DMS114 treated with DMSO at 0.1 percent for 48 hours (cell line): ENCODE results near the gene DCAF4.
"Not testable (repeated sequence)": the region's sequence is repeated elsewhere in the genome, so short reads cannot be mapped to it uniquely, and the experiment has no call there.

Experiments
- DNase-seq: peaks from one replicate; lab custom pipeline; 2025; ENCODE audit not compliant: unreplicated experiment; lab: John Stamatoyannopoulos, UW

DCAF4 gene

DNA sequence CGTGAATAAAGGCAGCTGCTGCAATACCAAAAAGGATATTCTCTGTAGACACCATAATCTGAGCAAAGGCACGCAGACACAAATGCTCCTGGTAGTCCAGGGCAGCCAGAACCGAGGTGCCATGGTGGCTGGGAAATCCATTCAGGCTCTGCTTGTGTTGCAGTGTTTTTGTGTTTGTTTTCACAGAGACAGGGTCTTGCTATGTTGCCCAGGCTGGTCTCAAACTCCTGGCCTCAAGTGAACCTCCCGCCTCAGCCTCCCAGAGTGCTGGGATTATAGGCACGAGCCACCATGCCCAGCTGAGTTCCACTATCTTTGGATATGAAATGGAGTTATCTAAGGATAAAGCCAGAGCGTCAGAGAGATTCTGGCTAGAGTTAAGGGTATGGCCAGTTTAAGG, 39.8 kb downstream of the DCAF4 start:
- no peak for DNase-seq

DNA sequence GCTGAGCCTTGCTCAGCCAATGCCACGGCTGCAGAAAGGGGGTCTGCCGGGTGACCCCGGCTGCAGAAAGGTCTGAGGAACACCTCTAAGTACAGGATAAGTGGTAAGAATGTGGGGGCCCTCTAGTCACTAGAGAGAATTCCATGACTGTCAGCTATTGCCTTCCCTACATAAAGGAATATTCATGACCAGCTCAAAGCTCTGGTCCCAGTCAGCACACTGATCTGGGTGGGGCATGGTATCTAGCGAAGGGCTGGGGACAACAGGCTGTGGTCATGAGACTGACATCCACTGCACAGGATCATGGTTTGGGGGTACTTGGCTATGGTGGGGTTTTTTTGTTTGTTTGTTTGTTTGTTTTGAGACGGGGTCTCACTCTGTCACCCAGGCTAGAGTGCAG, 42.1 kb downstream of the DCAF4 start:
- no peak for DNase-seq

DNA sequence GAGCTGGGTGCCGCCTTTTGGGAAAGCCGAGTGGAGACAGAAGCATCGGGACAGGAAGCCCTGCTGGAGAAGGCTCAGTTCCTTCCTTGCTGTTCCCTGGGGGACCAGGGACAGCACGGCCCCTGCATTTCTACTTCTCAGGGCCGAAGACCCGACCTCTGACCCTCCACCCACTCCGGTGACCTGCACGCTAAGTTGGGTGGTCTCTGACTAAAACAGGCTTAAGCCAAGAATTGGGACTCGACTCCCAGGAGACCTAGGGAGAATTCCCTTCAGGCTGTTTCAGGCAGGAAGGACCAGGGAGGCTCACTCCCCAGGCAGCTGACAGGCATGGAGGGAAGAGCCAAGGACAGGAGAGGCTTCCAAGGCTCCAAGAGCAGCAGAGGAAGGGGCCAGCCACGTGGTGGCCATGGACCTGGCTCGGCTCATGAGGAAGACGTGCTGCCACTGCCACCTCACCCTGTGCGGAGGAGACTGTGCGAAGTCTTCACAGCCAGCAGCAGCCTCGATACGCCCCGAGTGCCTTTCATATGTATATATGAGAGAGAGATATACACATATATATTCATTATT, 43.9 kb downstream of the DCAF4 start:
- no peak for DNase-seq

DNA sequence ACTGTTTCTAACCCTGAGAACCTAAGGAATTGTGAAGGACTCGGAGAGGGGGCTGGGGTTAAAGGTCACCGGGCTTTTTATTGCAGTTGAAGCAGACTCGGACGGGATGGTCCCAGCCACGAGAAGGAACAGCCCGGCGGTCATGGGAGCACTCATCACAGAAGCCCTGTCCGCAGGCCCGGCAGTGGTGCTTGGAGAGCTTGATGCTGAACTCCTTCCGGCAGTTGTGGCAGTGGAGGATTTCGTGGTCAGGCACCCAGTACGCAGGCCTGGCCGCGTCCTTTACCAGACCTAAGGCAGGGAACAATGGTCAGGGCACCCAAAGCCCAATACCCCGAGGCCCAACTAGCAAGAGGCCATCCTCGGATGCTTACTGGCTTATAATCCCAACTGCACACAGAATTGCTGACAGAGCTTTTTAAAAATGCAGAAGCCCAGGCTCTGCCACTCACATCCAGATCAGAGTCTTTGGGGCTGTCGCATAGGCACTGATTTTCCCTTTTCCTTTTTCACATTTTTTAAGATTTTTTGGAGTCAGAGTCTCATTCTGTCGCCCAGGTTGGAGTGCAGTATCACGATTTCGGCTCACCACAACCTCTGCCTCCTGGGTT, 44.7 kb downstream of the DCAF4 start:
- no peak for DNase-seq

DNA sequence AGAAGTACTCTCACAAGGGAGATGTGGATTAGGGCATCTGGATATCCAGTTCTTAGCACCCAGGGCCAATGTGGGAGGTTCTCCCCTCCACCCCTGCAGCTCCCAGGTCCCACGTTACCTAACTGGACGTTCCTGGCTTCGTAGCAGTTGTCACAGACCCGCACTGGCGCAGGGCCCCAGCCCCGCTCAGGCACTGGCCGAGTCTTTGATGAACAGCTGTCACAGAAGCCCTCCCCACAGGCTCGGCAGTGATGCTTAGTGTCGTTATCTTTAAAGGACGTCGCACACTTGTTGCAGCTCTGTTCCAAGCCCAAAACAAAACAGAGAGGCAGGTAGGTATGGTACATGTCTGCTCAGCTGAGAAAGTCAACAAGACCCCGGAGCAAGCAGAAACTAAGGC, 48.4 kb downstream of the DCAF4 start:
- DNase-seq: no peak

DNA sequence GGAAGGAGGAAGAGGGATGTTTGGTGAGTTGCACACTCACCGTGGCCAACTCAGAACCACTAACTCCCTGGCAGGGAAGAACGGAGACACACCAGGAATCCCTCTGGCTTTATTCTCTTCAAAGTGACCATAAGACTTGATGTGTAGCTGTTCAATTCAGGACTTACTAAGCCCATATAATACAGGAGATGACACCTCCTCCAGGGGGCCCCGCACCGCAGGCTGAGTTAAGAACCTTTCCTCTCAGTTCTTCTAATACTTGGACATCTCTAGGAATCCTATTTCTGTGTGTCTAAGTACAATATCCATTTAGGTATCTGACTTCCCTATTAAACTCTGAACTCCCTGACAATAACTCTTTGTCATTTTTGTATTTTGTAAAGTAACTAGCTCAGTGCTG, 49.5 kb downstream of the DCAF4 start:
- DNase-seq: no peak

DNA sequence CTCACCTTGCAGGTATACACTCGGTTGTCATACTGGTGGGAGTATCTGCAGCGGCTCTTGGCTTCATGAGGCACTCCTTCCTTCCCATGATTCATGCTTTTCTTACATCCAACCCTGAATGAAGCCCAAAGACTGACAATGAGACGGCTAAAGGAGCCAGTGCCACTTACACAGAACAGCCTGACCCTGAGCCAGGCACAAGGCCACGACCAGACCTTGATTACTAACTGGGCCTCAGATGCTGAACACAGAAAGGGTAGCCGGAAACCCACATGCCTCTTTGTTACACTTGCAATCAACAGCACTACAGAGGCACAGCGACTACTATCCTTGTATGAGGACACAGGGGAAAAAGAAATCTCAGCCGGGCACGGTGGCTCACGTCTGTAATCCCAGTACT, 52.6 kb downstream of the DCAF4 start:
- DNase-seq: no peak

DNA sequence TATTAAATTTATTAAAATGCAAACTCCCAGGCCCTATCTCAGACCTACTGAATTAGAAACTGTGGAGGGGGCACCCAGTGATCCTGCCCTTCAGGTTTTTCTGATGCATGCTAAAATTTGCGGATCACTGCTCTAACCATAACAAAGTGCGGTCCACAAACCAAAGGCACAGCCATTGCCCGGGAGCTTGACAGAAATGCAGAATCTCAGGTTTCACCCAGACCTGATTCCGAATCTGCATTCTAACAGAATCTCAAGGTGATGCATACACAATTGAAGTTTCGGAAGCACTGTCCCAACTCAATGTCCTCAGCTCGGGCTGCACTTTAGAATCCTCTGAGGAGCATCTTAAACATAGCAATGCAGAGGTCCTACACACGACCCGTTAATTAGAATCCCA, 54.6 kb downstream of the DCAF4 start:
- DNase-seq: no peak

DNA sequence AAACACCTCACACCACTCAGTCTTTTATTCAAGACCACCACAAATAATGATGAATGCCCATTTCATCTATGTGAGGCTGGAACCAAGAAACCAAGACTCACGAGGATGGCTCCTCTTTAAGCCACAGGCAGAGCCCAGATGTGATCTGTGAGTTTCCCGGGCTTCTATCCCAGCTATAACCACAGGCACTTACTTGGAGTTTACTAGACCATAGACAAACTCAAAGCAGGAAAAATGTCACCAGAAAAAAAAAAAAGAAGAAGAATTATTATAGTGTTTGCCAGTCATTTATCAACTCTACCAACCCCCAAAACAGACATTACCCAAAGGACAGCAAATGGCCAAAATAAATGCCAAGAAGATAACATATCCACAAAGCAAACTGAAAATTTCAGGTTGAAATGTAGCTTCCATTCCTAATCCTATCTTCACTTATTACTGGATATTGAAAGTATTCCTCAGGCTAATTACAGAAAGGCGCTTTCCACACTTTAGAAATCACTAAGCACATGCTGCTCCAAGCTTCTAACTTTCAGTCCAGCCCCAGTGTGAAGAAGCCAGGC, 56.0 kb downstream of the DCAF4 start:
- no peak for DNase-seq

DNA sequence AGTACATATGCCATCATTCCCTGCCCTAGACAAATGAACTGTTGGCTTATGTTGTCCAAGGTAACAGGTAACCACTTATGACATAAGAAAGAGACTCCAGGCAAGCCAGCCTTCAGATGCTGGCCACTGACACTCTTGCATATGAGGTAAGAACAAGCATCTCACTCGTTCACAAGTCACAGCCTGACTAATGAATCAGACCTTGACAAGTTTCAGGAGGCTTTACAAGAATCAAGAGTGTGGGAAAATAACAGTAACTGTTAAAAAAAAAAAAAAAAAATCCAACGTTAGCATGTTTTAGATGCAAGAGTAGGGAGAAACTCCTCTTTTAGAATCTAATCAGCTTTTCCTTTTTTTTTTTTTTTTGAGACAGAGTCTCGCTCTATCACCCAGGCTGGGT, 60.0 kb downstream of the DCAF4 start:
- DNase-seq: no peak

DNA sequence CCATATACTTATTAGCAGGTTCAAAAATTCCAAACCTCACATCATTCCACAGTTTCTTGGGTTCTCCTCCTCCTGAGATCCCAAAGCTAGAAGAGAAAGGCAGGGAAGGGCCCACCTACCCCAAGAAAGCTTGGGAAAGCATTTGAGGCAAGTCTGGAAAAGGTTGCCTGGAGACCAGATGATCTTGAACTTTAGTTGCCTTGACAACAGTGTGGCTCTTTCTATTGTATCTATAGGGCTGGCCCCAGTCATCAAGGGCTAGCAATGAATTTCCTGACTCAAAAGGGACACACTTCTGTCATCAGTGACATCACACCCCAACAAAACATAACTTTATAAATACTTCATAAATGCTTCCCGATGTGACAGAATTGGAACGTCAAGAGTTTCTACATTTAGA, 60.6 kb downstream of the DCAF4 start:
- no peak for DNase-seq

DNA sequence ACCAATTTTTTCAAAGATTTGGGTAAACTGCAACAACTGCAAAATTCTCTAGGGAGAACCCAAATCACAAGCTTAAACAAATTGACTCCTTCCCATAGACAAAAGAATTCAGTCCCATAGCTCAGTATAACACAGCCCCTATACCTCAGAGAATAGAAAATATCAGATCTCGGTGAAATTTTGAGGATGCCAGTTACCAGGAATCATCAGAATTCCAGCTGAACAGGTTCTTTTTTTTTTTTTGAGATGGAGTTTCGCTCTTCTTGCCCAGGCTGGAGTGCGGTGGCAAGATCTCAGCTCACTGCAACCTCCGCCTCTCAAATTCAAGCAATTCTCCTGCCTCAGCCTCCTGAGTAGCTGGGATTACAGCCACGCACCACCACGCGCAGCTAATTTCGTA, 63.9 kb downstream of the DCAF4 start:
- no peak for DNase-seq

DNA sequence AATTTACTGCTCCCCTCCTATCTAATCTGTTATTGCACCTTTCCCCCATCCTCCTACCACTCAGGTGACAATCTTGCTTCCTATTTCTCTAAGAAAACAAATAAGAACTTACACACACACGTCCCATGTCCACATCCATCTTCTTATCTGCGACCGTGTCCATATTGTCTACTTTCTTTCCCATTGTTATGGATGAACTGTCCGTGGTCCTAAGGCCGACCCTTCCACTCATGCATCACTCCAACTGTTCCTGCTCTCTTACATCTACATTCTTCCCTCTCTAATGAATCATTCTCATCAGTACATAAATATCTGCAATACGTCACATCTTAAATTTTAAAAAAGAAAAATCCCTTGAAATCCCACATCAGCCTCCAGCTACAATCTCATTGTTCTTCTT, 70.7 kb downstream of the DCAF4 start:
- DNase-seq: no peak

DNA sequence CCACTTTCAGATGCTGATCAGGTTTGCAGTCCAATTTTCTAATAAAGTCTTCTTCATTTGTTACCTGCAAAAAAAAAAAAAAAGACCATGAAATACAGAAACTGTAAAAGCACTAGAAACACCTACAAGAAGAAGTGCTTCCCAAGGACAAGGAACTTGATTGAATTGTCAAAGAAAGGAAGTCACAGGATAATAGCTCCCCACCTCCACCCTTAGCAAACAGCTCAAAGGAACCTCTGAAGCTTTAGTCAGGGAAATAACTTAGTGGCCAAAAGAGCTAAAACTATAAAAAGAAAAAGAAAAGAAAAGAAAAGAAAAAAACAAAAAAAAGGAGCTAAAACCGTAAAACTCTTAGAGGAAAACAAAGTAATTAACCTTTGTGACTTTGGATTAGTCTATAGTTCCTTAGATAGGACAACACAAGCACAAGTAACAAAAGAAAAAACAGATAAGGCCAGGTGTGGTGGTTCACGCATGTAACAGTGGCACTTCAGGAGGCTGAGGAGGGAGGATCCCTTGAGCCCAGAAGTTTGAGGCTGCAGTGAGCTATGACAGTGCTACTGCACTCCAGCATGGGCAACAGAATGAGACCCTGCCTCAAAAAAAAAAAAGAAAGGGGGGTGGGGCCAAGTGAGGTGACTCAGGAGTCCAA, 72.1 kb downstream of the DCAF4 start:
- DNase-seq: no peak

DNA sequence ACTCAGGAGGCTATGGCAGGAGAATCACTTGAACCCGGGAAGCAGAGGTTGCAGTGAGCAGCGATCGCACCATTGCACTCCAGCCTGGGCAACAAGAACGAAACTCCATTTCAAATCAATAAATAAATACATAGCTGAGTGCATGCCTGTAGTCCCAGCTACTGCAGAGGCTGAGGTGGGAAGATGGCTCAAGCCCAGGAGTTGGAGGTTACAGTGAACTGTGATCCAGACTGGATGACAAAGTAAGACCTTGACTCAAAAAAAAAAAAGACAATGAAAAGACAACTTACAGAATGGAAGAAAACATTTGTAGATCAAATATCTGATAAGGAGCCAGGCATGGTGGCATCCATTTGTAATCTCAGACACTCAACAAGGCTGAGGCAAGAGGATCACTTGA, 73.1 kb downstream of the DCAF4 start:
- DNase-seq: no peak

DNA sequence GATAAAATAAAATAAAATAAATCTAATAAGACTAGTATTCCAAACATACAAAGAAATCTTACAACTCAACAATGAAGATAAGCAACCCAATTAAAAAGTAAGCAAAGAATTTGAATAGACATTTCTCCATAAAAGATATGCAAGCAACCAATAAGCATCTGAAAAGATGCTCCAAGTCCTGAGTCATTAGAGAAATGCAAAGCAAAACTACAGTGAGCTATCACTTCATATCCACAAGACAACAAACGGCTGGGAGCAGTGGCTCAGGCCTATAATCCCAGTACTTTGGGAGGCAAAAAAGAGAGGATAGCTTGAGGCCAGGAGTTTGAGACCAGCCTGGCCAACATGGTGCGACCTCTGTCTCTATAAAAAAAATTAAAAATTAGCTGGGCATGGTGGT, 73.8 kb downstream of the DCAF4 start:
- no peak for DNase-seq

DNA sequence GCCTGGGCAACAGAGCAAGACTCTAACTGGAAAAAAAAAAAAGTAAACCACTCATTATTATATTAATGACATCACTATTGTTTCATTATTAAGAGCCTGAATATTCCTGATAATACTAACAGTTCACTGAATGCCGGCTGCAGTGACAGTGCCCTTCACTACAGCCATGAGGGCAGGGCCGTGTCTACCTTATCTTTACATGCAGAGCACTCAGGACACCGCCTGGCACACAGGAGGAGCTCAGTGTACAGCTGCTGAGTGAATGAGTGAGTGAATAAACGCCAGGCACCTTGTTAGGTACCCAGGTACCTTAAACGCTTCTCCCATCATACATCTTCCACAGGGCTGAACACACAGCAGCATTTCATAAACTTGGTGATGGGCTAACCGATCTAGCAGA, 77.4 kb downstream of the DCAF4 start:
- no peak for DNase-seq

DNA sequence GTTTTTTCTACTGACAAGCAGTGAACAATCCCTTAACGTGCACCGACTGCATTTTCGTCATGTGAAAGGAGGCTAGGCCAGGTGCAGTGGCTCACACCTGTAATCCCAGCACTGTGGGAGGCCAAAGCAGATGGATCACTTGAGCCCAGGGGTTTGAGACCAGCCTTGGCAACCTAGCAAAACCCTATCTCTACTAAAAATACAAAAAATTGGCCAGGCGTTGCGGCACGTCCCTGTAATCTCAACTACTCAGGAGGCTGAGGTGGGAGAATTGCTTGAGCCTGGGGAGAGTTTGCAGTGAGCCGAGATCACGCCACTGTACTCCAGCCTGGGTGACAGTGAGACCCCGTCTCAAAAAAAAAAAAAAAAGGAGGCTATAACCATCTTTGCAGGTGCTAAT, 78.4 kb downstream of the DCAF4 start:
- DNase-seq: not testable (repeated sequence)

DNA sequence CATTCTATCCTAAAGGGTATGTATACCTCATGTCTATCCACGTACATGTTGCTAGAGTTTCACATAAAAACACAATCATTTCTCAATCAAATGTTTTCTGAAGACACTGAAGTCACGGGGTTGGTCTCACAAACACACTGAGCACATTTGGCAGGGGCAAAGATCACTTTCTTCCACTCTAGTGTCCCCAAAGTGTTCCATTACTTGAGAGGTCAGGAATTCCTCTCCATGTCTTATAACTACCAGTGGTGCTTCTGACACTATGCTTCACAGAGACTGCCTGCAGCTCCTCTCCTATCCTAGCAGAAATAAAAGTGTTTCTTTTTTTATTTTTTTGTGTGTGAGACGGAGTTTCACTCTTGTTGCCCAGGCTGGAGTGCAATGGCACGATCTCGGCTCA, 81.6 kb downstream of the DCAF4 start:
- DNase-seq: no peak

DNA sequence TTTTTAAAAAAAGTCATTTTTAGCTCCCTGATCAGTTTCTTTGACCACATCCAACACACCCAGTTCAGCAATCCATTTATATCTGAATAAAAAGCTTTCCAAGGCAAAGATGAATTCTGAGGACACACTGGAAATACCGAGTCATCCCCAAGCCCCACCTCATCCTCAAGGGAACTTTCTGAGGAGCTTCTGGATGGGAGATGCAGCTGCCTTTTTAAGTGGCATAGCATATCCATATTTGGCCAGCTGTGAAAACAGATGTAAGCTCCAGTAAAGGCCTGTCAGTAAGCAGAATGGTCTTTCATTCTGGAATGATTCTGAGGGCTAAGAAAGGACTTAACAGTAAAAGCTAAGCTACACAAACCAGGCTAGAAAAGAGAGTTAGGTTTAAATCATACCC, 82.2 kb downstream of the DCAF4 start:
- no peak for DNase-seq
